NCI-H460 (cell line): ENCODE data around the gene DPP6. TPM values are rescaled to one million over a fixed set of nuclear protein-coding genes. Genes with fewer than 3 reads are reported as not detected.
"Not testable (repeated sequence)": the region's sequence is repeated elsewhere in the genome, so short reads cannot be mapped to it uniquely, and the experiment has no call there.

Experiments used
- DNase-seq: peaks from one replicate; pipeline ENCODE4 v3.0.0-alpha.2; 2016; ENCODE audit warnings: low read depth; ENCODE audit errors: extremely low read depth
- total RNA-seq: library from RNA; depleted of rRNA; stranded (reverse); fragments of >200 nt; shearing (Covaris generic); gene quantifications from 2 replicates; pipeline ENCODE4 v1.2.3, GENCODE V29; 2014

DPP6 gene
- total RNA-seq, 1 experiment from 2014 or later: not detected

GRCh38 chr7:154911862-154912455 lies 859.8 kb downstream of the DPP6 start:
- DNase-seq: no peak

- no peak for DNase-seq
These were observed 860.9 kb downstream of the DPP6 start for GRCh38 chr7:154912871-154913637.

- peak; percentile 70 for DNase-seq
These were observed 861.6 kb downstream of the DPP6 start for GRCh38 chr7:154913638-154914307.

- no peak for DNase-seq
These were observed 862.3 kb downstream of the DPP6 start for GRCh38 chr7:154914308-154914995.

GRCh38 chr7:154914996-154915380 lies 862.8 kb downstream of the DPP6 start:
- no peak for DNase-seq

GRCh38 chr7:154915600-154915999 lies 863.4 kb downstream of the DPP6 start:
- no peak for DNase-seq

GRCh38 chr7:154916381-154916780 lies 864.2 kb downstream of the DPP6 start:
- DNase-seq: no peak

GRCh38 chr7:154916856-154917807 lies 864.9 kb downstream of the DPP6 start:
- DNase-seq: no peak

GRCh38 chr7:154917808-154918160 lies 865.6 kb downstream of the DPP6 start:
- DNase-seq: no peak

GRCh38 chr7:154918266-154918665 lies 866.1 kb downstream of the DPP6 start:
- DNase-seq: no peak

GRCh38 chr7:154918741-154919140 lies 866.5 kb downstream of the DPP6 start:
- DNase-seq: no peak

- DNase-seq: no peak
These were observed 867.4 kb downstream of the DPP6 start for GRCh38 chr7:154919344-154920225.

- not testable (repeated sequence) for DNase-seq
These were observed 870.3 kb downstream of the DPP6 start for GRCh38 chr7:154922472-154922871.

- peak; percentile 83 for DNase-seq
These were observed 875.5 kb downstream of the DPP6 start for GRCh38 chr7:154927624-154928125.

- peak; percentile 93 for DNase-seq
These were observed 876.2 kb downstream of the DPP6 start for GRCh38 chr7:154928136-154929005.

- no peak for DNase-seq
These were observed 877.0 kb downstream of the DPP6 start for GRCh38 chr7:154929006-154929726.

GRCh38 chr7:154931906-154932305 lies 879.7 kb downstream of the DPP6 start:
- no peak for DNase-seq
